ENCODE data around the gene ERMARD.

- TF ChIP-seq CTCF (IDR thresholded peaks at IDR 0.05; ENCODE audit: low read length) (no peak), EZH2 (optimal IDR thresholded peaks at IDR 0.05; ENCODE audit: low read depth, low read length) (no peak), EZH2phosphoT487 (IDR thresholded peaks at IDR 0.05; ENCODE audit: low read length) (no peak)
These were observed 27.8 kb downstream of the ERMARD start for GRCh38 chr6:169779092-169779815.

All from MM.1S (cell line).